GM18502 (cell line): Measurements from ENCODE around the gene CD300C.
"Not testable (repeated sequence)": the region's sequence is repeated elsewhere in the genome, so short reads cannot be mapped to it uniquely, and the experiment has no call there.

Experiments
- ATAC-seq: cut with Tn5 transposase; IDR thresholded peaks from one replicate; pipeline ENCODE4 v1.9.1; 2021; ENCODE audit warnings: mild to moderate bottlenecking; ENCODE audit not compliant: unreplicated experiment, poor library complexity

The CD300C gene

DNA sequence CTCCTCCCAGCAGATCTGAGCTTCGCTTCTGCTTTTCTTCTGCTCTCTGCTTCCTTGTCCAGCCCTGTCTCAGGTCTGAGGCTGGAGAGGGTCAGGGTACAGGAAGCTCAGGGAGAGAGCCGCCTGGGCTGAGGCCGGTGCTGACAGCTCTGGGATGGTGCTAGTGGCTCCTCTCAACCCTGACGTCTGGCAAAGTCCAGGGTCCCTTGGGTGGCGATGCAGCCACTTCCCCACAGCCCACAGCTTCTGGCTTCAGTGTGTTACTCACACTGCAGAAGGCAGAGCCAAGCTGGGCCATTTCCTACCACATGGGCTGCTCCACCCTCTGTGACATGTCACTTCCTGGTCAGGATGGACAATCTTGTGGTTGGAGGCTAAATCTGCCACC lies at the start of gene CD300C:
TSS of gene CD300C (minus strand) at position 273 of the 388 bp plus-strand sequence. CDS start 333 bp downstream, outside the sequence.
- no peak for ATAC-seq

DNA sequence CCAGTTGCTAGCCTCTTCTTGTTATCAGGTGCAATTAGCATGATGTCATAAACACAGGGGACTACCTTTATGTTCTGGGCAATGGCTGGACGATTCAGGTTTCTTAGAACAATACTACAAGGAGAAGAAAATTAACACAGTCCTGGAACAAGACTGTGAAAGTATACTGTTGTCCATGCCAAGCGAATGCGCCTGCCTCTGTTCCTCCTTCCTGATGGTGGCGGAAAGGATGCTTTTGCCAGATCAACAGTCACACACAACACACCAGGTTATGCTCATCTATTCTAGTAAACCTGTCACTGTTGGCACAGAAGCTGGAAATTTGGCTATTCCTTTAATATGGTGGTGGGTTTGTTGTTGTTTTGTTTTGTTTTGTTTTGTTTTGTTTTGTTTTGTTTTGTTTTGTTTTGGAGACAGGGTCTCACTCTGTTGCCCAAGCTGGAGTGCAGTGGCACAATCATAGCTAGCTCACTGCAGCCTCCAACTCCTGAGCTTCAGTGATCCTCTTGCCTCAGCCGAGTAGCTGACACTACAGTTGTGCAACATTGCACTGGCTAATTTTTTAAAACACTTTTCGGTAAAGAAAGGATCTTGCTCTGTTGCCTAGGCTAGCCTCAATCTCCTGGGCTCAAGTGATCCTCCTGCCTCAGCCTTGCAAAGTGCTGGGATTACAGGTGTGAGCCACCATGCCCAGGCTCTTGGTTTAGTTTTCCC lies 49.3 kb upstream of the CD300C start:
- ATAC-seq, result no peak

DNA sequence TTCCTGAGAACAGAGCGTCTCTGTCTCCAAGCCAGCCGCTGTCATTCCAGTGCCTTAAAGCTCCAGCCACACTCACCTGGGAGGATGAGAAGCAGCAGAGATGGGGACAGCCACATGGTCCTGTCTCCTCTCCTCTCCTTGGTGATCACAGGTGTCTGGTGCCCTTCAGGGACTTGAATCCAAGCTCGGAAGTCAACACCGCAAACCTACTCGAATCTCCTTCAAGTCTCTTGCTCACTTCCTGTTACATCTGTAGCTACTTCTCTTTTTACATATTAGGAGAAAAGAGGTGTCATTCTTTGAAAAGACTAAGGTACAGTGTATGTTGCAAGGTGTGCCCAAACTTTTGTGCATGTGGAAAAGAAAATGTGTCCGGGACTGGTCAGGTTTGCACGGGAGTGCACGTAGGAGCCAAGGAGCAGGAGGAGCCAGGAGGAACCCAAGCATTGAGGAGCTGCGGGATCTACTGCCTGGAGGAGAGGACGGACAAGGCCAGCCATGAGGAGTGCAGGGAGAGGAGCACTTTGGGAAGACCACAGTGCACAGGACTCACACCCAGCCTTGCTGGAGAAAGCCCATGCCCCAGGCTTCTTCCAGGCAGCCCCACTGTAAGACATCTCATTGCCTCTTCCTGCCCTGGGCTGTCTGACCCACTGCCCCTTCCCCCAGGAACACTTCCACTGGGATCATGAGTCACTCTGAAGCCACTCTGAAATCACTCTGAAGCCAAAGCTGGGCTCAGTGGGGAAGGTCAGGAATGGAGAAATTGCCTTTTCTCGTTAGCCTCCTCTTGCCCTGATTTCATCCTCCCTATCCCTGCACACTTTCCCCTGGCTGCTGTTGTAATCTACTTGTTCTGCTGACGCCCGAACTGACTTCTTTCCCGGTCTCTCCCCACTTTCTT lies 46.4 kb upstream of the CD300C start, which contains the start of gene CD300LD:
TSS of gene CD300LD (minus strand) at position 197 of the 904 bp plus-strand sequence. CDS start at position 116, 81 bp downstream.
- ATAC-seq, result no peak

DNA sequence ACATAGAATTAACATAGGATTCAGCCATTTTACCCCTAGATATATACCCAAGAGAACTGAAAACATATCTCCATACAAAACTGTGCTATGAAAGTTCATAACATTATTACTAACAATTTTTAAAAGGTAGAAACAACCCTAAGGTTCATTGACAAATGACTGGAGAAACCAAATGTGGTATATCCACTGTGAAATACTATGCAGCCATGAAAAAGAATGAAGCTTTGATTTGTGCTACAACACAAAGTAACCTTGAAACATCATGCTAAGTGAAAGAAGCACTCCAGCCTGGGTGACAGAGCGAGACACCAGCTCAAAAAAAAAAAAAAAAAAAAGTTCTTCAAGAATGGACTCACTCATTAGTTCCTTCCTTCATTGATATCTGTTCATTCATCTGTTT lies 45.6 kb upstream of the CD300C start:
- ATAC-seq, result no peak

DNA sequence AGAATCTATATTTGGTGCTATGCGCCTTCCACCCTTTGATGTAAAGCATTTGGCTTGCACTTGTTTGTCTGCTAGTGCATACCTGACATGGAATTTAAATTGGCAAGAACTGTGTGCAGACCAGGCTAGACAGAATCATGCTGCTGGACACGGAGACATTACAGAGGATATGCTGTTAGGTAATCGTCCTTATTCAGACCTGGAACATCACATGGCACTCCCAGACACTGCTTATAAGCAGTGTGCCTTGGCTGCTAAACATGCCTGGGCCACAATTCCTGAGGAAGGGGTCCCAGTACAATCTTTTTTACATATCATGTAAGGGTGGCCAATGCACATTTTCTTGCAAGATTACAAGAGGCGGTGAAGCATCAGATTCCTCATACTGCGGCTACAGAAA lies 39.8 kb upstream of the CD300C start:
- ATAC-seq, result no peak

DNA sequence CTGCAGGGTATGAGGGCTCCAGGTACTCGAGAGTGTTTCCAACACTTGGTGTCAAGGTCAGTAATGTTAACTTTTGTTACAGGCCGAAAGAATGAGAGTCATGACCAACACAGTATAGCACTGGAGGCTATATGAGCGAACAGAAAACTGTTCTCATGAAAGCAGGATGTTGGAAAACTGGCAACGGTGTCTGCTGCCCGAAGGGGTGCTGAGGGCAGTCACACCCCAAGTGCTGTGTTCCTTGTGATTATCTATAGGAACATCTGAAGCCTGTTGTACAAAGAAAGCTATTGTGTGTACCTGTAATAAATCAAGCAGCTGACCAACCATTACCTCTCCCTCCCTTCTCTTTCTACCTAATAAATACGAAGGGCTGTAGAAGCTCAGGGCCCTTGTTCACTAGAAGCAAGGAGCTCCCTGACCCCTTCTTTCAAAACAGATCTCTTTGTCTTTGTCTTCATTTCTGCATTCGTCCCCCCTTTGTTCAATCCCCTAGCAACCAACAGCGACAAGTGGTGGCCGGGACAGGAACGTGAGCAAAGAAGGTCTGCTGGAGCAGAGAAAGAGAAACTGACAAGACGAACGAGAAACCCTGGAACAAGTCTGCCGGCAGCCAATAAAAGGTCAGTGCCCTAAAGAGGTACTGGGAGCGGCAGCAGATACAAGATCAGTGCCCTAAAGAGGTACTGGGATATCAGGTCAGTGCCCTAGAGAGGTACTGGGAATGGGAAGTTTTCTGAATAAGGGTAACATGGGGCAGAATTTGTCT lies 38.6 kb upstream of the CD300C start:
- no peak for ATAC-seq

DNA sequence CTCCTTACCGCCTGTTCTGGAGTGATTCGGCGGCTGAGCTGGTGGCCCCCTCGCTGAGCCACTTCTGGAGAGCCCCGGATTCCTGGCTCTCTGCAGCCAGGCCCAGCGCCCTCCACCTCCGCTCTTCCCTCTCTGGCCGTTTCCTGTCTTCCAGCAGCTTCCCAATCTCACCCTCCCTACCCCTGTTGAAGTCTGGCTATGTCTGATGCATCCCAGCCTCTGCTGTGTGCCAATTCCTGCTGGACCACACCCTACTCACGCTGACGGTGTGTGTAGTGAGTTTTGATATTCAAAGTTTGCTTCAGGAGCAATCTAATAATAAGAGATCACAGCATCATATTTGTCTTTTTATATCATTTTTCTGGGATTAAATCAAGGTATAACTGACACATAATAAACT lies 36.7 kb upstream of the CD300C start:
- no peak for ATAC-seq

DNA sequence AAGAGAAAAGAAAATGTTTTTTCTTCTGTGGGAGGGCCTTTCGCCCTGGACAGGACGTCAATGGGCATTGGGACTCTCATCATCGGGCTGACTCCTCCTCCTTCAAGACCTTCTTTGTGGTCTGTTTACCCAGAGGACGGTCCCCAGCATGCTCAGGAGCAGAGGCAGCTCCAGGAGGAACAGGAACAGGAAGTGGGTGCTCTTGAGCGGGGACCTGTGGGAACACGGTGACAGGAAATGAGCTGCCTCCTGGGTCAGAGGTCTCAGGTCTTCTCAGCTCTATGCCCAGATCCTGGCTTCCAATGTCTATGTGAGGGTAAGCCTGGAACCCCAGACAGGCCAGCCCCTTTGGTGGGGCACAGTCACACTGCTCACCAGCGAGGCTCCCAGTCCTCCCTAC lies 34.0 kb upstream of the CD300C start:
- ATAC-seq, result no peak

DNA sequence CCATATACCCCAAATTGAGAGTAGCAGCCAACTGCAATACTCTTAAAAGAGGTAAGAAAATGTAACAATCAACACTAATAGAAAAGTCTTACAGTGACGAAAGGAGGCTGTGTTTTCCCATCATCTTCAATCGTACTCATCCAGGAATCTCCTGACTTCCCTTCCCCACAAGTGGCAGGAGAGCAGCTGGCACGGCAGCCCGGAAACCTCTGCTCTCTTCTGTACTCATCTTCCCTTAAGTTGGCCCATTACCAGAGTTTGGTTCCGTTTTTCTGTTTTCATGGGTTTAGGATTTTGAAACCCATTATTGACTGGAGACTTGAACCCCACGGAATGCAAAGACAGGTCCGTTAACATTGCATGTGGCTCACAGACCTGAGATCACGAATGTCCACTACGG lies 33.1 kb upstream of the CD300C start:
- ATAC-seq, result no peak

DNA sequence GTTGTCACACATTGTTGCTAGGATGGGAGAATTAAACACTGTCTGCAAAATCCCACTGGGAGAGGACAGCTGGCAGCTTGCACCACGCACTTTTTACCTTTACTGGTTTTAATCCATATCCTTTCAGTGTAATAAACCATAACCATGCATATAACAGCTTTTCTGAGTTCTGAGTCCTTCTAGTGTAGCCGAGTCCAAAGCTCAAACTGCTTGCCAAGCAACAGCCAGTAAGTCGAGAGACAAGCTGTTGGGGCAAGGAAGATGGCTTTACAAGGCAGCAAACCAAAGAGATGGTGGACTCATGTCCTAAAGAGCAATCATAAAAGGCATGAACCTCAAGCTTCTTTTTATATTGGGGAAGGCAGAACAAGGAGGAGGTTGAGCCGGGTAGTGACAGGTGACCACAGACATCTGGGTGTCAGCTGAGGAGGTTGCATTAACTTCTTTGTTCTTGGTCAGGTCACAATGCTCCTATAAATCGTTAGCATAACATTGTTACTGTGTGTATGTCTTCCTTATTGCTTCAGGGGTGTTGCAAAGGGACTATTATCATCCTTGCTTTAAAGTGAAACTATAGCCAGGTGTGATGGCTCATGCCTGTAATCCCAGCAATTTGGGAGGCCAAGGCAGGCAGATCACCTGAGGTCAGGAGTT lies 28.7 kb upstream of the CD300C start:
- no peak for ATAC-seq

DNA sequence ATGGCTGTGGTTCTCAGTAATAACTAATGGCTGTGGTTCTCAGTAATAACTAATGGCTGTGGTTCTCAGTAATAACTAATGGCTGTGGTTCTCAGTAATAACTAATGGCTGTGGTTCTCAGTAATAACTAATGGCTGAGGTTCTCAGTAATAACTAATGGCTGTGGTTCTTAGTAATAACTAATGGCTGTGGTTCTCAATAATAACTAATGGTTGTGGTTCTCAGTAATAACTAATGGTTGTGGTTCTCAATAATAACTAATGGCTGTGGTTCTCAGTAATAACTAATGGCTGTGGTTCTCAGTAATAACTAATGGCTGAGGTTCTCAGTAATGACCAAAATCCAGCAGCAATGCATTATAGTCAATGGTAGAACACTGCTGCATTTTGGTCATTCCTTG lies 27.7 kb upstream of the CD300C start:
- not testable (repeated sequence) for ATAC-seq

DNA sequence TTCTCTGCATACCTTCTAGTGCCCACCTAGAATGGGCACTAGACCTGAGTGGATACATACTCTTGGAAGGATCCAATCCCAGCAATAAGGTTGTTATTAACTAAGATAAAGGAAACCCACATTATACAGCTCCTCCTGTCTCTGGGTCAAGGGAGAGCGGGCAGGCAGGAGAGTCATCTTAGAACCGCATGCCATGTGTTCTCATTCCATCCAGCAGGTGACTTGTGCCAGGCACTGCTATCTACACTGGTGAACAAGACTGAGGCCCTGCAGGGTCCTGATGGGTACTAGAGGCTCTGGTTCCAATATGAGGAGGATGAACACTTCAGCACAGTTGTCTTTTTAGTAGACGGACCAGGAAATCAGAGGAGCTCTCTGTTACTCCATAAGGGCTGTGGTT lies 27.3 kb upstream of the CD300C start:
- ATAC-seq, result no peak

DNA sequence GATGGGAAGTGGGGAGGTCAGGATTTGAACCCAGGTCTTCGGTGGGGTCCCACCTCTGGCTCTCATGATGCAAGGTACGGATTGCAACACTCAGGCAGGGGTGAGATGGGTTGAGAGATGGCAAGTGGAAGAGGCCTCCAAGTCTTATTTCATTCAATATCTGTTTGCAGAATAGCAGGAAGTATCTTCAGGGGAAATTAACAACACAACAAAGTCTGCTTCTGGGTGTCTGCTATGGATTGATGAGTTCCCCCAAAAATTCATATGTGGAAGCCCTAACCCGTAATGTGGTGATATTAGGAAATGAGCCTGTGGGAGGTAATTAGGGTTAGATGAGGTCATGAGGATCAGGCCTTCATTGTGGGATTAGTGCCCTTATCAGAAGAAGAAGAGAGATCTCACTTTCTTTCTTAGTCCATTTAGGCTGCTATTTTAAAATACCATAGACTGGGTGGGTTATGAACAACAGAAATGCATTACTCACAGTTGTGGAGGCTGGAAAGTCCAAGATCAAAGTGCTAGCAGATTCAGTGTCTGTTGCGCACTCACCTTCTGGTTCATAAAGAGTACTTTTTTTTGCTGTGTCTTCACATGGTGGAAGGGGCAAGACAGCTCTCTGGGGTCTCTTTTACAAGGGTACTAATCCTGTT lies 25.8 kb upstream of the CD300C start:
- no peak for ATAC-seq

DNA sequence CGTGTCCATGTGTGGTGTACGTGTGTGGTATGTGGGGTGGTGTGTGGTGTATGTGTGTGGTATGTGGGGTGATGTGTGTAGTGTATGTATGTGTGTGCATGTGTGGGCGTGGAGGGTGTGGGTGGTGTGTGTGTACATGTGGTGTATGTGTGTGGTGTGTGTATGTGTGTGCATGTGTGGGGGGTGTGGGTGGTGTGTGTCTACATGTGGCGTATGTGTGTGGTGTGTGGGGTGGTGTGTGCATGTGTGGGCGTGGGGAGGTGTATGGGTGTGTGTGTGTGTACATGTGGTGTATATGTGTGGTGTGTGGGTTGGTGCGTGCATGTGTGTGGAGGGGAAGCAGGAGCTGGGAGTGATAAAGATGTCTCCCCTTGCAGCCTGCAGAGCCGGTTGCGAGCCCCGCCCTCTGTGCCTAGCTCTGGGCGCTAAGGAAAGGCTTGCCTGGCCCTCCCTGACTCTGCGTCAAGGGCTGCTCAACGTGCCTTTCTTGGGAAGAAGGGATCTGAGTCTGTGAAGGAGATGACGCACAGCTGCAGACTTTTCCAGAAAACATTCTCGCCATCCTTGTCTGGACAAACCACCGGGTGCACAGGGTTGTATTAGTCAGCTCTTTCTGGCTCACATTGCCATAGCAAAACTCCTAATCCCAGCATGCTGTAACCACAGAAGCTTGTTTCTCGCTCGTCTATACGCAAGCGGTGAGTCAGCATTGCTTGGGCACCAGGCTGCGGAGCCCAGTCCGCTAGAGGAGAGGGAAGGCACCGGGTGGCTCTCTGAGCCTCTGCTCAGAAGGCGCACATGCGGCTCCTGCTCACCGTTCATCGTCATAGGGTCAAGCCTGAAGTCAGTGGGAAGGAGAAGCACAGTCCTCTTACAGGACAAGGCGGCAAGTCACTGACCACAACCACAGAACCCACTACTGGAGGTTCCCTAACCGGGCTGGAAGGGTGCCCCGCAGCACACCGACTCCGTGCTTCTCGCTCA lies 23.4 kb upstream of the CD300C start:
- ATAC-seq, result no peak

DNA sequence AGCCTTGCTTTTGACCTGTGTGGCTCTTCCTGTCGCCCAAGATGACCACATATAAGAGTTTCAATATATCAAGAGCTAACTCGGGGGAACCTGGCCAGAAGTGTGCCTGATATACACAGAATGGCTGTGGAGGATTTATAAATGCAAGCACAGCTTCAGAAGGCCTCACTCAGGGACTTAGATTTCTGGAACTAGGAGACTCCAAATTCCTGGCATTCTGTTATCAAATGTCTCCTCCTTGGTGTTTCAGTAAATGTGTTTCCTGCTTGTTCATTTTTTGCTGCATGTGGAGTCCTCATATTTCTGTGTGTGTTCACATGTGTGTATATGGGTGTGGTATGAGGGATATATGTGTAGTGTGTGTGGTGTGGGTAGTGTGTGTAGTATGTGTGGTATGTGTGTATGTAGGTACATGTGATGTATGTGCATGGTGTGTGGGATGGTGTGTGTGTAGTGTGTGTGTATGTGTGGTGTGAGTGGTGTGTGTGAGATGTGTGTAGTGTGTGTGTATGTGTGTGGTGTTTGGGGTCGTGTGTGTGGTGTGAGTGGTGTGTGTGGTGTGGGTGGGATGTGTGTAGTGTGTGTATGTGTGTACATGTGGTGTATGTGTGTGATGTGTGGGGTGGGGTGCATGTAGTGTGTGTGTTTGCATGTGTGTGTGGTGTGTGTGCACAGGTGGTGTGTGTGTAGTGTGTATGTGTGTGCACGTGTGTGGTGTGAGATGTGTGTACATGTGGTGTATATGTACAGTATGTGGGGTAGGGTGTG lies 22.4 kb upstream of the CD300C start:
- ATAC-seq, result no peak

DNA sequence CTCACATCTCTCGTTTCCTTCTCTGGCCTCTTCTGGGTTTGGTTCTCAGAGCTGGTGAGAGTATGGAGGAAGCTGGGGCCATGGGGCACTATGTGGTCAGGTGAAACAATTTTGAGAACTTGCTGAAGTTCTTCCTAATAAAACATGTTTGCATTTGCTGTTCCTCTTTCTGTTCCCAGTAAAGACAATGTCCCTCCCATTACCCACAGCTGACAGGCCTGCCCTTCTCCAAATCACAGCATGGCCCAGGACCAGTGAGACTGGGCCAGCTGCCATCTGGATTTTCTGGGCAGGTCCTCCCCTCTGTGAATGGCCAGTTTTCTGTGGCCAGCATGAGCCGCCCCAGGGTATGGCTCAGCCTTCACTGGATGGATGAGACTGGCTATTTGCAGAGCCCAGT lies 21.5 kb upstream of the CD300C start, which contains the start of gene CD300H:
TSS of gene CD300H (minus strand) at position 113 of the 400 bp plus-strand sequence.
- no peak for ATAC-seq

DNA sequence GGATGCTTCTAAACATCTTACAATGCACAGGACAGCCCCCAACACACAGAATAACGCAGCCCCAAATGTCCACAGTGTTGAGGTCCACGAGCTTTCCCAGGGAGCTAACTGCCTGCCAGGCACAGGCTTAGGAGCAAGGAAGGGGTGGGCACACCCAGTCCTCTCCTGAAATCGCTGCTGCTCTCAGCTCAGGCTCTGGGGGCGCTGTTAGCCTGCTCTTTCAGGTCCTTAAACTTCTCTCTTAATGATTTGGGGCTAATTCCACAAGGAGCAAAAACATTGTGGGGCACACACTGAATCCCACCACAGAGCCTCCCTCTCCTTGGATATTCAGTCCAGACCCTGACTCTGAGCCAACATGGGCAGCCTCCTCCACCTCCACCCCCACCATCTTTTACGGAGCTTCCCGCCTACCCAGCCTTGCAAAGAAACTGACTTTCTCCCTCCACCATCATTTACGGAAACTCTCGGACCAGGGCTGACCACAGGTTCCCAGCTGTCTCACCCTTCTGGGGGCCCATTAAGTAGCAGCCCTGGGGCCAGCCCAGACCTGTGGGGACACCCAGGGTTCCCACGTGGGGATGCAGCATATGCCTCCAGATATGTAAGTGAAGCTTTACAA lies 20.3 kb upstream of the CD300C start:
- ATAC-seq, result no peak
